Lower leg skin (tissue), 4 donors: ENCODE results near the gene MAGEF1. TPM values are rescaled to one million over a fixed set of nuclear protein-coding genes. Genes with fewer than 3 reads are reported as not detected.

Experiments
- DNase-seq, 2 donors: peaks; one replicate each; pipeline ENCODE4 v3.0.0-alpha.2; 2019; ENCODE audit warnings: low spot score in 2 of 2
- H3K4me3 ChIP-seq: fragments of 200-600 bp; sonication (generic); 2 replicates; pipeline ENCODE4 v1.5.1; 2017; ENCODE audit warnings: mild to moderate bottlenecking, low read depth; ENCODE audit not compliant: poor library complexity, severe bottlenecking
- CTCF ChIP-seq, 3 donors: fragments of 450-650 bp; IDR thresholded peaks; one replicate each; pipeline ENCODE4 v1.5.1; 2016; ENCODE audit warnings: antibody characterized with exemption in 3 of 3, mild to moderate bottlenecking in 3 of 3, moderate library complexity in 2 of 3
- POLR2A ChIP-seq, 2 donors: fragments of 450-650 bp; IDR thresholded peaks; one replicate each; pipeline ENCODE4 v1.6.1; 2016 to 2017; ENCODE audit warnings: antibody characterized with exemption in 2 of 2, mild to moderate bottlenecking in 1 of 2, moderate library complexity in 1 of 2
- WGBS, 2 donors: methylation state at CpG; one replicate each; pipeline ENCODE4 v1.1.5; 2018; 5-methylcytosine and 5-hydroxymethylcytosine counted together
- intact Hi-C: fragments of 100-400 bp; cut with DNase I; formaldehyde crosslinking; loops from one replicate; pipeline ENCODE4 v1.15.0; 2023; ENCODE audit warnings: low total_unique reads
- total RNA-seq, 4 donors: library from RNA; depleted of rRNA; stranded (reverse); fragments of >200 nt; gene quantifications; one replicate each; pipeline ENCODE4 v1.1.0, GENCODE V29; 2016

The MAGEF1 gene
- total RNA-seq, 4 donors from 2014 or later: 32.5 to 44.3 (median 42.8) TPM

DNA sequence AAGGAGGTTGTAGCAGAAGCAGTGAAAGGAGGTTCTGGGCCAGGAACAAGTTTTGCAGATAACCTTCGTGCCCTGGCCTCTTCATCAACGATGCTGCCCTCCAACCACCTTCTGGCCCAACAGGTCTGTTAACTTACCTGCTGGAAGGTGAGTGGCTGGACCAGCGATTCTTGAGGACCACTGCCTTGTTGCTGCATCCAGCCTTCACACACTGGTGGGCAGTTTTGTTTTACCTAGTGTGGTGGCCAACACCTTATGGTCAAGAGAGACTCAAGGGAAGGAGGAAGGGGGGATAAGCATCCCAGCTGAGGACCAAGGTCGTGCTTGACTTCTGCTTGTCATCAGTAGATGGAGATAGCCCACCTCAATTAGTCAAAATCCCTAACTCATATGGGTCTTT lies 7.8 kb upstream of the MAGEF1 start:
- H3K4me3 ChIP-seq: no peak overlapping the region
- WGBS, 2 donors: 91 to 93% methylated on average over 4 of the region's 4 CpGs
- TF ChIP-seq CTCF (IDR thresholded peaks at IDR 0.05): no peak
- intact Hi-C loops: no loop called here
- DNase-seq: no peak

- no peak overlapping the region for H3K4me3 ChIP-seq
- intact Hi-C loops: no loop called here
- no peak for TF ChIP-seq POLR2A (IDR thresholded peaks at IDR 0.05)
- no peak for TF ChIP-seq CTCF (IDR thresholded peaks at IDR 0.05)
- 77 to 83% methylated on average over 3 of the region's 3 CpGs for whole genome bisulfite sequencing, 2 donors
- no peak for DNase-seq
These were observed 6.6 kb upstream of the MAGEF1 start for GRCh38 chr3:184718431-184718830.

GRCh38 chr3:184717399-184717983 lies 5.6 kb upstream of the MAGEF1 start:
- no peak for DNase-seq
- no peak overlapping the region for H3K4me3 ChIP-seq

DNA sequence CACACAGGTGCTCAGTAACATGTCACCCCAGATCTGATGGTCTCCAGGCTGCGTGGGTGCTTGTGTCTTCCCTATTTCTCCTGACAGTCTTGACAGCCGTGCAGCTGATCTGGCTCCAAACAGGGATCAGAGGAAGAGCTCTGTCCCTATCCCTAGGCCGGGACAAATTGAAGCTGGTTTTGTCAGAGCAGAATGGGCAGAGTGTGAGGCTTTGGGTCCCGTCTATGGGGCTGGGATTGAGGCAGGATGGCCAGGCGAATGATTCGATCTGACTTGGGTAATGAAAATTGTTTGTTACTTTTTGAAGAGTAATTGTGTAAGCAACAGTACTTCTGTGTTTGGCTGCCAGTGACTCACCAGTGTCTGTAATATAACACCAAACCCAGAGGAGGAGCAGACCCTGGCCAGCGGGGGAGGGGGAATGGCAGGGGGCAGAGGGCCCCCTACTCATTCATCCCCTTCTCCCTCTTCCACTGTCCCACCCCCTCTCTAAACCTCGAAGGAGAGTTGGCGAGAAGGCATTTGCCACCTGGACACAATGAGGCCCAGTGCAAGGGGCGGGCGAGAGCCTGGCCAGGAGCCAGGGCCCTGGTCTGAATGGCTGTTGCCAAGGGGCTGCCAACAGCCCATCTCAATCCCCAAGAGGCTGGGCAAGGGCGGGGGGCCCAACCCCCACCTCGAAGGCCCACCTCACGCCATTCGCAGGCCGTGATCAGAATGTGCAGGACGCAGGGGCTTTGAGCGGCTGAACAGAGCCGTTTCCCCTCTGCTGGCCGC lies 4.9 kb upstream of the MAGEF1 start:
- no peak for DNase-seq
- WGBS, 2 donors: 58 to 59% methylated on average over 20 of the region's 20 CpGs
- TF ChIP-seq POLR2A (IDR thresholded peaks at IDR 0.05) (no peak), CTCF (IDR thresholded peaks at IDR 0.05) (no peak)
- H3K4me3 ChIP-seq: no peak overlapping the region
- intact Hi-C loops: no loop called here

More at GRCh38 chr3:184717399-184717983, 5.6 kb upstream of the MAGEF1 start:
- intact Hi-C loops: no loop called here
- WGBS, 2 donors: 70 to 72% methylated on average over 8 of the region's 8 CpGs
- TF ChIP-seq POLR2A (IDR thresholded peaks at IDR 0.05) (no peak), CTCF (IDR thresholded peaks at IDR 0.05) (no peak)

GRCh38 chr3:184715943-184716621 lies 4.2 kb upstream of the MAGEF1 start:
- 73 to 74% methylated on average over 8 of the region's 8 CpGs for WGBS, 2 donors
- intact Hi-C loops: no loop called here
- no peak overlapping the region for H3K4me3 ChIP-seq
- no peak for TF ChIP-seq CTCF (IDR thresholded peaks at IDR 0.05)
- TF ChIP-seq POLR2A (IDR thresholded peaks at IDR 0.05): no peak
- DNase-seq: no peak
